Peyer's patch (tissue), 4 donors: ENCODE data around the gene CREB3L1. TPM values are rescaled to one million over a fixed set of nuclear protein-coding genes. Genes with fewer than 3 reads are reported as not detected.

Experiments
- DNase-seq, 3 donors: peaks; one replicate each; pipeline ENCODE4 v3.0.0-alpha.2; 2017 to 2019
- H3K27ac ChIP-seq, 4 donors: fragments of 200-600 bp; sonication (generic); one replicate each; pipeline ENCODE4 v1.5.1; 2016 to 2019
- H3K27me3 ChIP-seq, 2 donors: fragments of 200-600 bp; sonication (generic); one replicate each; pipeline ENCODE4 v1.5.1; 2019
- H3K36me3 ChIP-seq, 3 donors: fragments of 200-600 bp; sonication (generic); one replicate each; pipeline ENCODE4 v1.5.1; 2016 to 2019
- H3K4me1 ChIP-seq, 4 donors: fragments of 200-600 bp; sonication (generic); one replicate each; pipeline ENCODE4 v1.5.1; 2016 to 2019
- H3K4me3 ChIP-seq, 4 donors: fragments of 200-600 bp; sonication (generic); 1 replicate in 3 of 4; 2 replicates in 1 of 4; pipeline ENCODE4 v1.5.1; 2016 to 2019; ENCODE audit warnings: mild to moderate bottlenecking in 1 of 4
- H3K9me3 ChIP-seq, 4 donors: fragments of 200-600 bp; sonication (generic); one replicate each; pipeline ENCODE4 v1.5.1; 2016 to 2019; ENCODE audit warnings: mild to moderate bottlenecking in 1 of 4
- POLR2A ChIP-seq, 2 donors: fragments of 450-650 bp; IDR thresholded peaks; one replicate each; pipeline ENCODE4 v1.5.1; 2017; ENCODE audit warnings: antibody characterized with exemption in 2 of 2, mild to moderate bottlenecking in 2 of 2, moderate library complexity in 2 of 2
- total RNA-seq, 4 donors: library from RNA; depleted of rRNA; stranded (reverse); fragments of >200 nt; gene quantifications; one replicate each; pipeline ENCODE4 v1.1.0, GENCODE V29; 2016
- TF ChIP-seq, protein P1 (sequence below), 6 experiments: fragments of 450-650 bp in 4 of 6; fragments of 200-600 bp in 2 of 6; sonication (generic) in 1 of 6; IDR thresholded peaks; one replicate each; pipeline ENCODE4 v1.5.1; 2017 to 2019; ENCODE audit warnings: antibody characterized with exemption in 6 of 6, mild to moderate bottlenecking in 3 of 6, moderate library complexity in 1 of 6

The CREB3L1 gene
- total RNA-seq, 4 donors from 2014 or later = 13.2 to 50.6 (median 30.3) TPM

- Histone ChIP-seq H3K4me3 (no peak overlapping the region), H3K9me3 (no peaks in the 10 kb centered on the region), H3K27ac (peak overlapping the region in 1 of 4 donors; percentile 57), H3K27me3 (no peaks in the 10 kb centered on the region), H3K36me3 (peaks cover 0 to 46% (median 0%) of the 10 kb centered on the region in 3 donors), H3K4me1 (peaks cover 0 to 21% (median 7%) of the 10 kb centered on the region in 4 donors)
- TF ChIP-seq, protein P1, sequence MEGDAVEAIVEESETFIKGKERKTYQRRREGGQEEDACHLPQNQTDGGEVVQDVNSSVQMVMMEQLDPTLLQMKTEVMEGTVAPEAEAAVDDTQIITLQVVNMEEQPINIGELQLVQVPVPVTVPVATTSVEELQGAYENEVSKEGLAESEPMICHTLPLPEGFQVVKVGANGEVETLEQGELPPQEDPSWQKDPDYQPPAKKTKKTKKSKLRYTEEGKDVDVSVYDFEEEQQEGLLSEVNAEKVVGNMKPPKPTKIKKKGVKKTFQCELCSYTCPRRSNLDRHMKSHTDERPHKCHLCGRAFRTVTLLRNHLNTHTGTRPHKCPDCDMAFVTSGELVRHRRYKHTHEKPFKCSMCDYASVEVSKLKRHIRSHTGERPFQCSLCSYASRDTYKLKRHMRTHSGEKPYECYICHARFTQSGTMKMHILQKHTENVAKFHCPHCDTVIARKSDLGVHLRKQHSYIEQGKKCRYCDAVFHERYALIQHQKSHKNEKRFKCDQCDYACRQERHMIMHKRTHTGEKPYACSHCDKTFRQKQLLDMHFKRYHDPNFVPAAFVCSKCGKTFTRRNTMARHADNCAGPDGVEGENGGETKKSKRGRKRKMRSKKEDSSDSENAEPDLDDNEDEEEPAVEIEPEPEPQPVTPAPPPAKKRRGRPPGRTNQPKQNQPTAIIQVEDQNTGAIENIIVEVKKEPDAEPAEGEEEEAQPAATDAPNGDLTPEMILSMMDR (IDR thresholded peaks at IDR 0.05) = no peak
- TF ChIP-seq POLR2A (IDR thresholded peaks at IDR 0.05) = no peak
- no peak for DNase-seq
Measured at GRCh38 chr11:46367916-46368267, 90.4 kb downstream of the CREB3L1 start.

GRCh38 chr11:46369458-46370152 is 92.1 kb downstream of the CREB3L1 start:
- H3K9me3 ChIP-seq = no peaks in the 10 kb centered on the region
- TF ChIP-seq, protein P1 (IDR thresholded peaks at IDR 0.05) = peak; percentile 44 to 84 (median 74)
- no peak for TF ChIP-seq POLR2A (IDR thresholded peaks at IDR 0.05)
- H3K27ac ChIP-seq = no peak overlapping the region
- DNase-seq = peak in 1 of 3 donors; percentile 71
- H3K4me3 ChIP-seq = no peak overlapping the region
- H3K27me3 ChIP-seq = no peaks in the 10 kb centered on the region
- H3K4me1 ChIP-seq = peaks cover 0 to 11% (median 5%) of the 10 kb centered on the region in 4 donors
- peaks cover 0 to 61% (median 0%) of the 10 kb centered on the region in 3 donors for H3K36me3 ChIP-seq

GRCh38 chr11:46370253-46370652 is 92.8 kb downstream of the CREB3L1 start:
- H3K4me1 ChIP-seq = peaks cover 0 to 11% (median 5%) of the 10 kb centered on the region in 4 donors
- TF ChIP-seq, protein P1 (IDR thresholded peaks at IDR 0.05) = no peak
- TF ChIP-seq POLR2A (IDR thresholded peaks at IDR 0.05) = no peak
- H3K27ac ChIP-seq = no peak overlapping the region
- DNase-seq = no peak
- H3K4me3 ChIP-seq = no peak overlapping the region
- H3K9me3 ChIP-seq = no peaks in the 10 kb centered on the region
- no peaks in the 10 kb centered on the region for H3K27me3 ChIP-seq
- peaks cover 0 to 68% (median 0%) of the 10 kb centered on the region in 3 donors for H3K36me3 ChIP-seq

Other genes starting within 250 kb of the CREB3L1 start
- gene PHF21A, start 156.2 kb upstream of the CREB3L1 start, total RNA-seq = 100 to 1,000 TPM in 1 of 4 donors, 10 to 100 TPM in 2, 1 to 10 TPM in 1; 8.9 to 118 (median 34.4) TPM
- 100 to 1,000 TPM; 104 to 270 (median 200) TPM for gene DGKZ, start 69.8 kb downstream of the CREB3L1 start, total RNA-seq
- gene MDK, start 104.0 kb downstream of the CREB3L1 start, total RNA-seq = 100 to 1,000 TPM in 3 of 4 donors, 10 to 100 TPM in 1; 22.3 to 340 (median 205) TPM
- gene CHRM4, start 114.1 kb downstream of the CREB3L1 start, total RNA-seq = 10 to 100 TPM; 11.5 to 16.5 (median 13.0) TPM